Neuronal stem cell (in vitro differentiated cells): ENCODE measurements around the gene NECTIN2.

Experiments
- DNase-seq: peaks from one replicate; pipeline ENCODE4 v3.0.0-alpha.2; 2013; ENCODE audit warnings: low spot score
- H2AFZ ChIP-seq: one replicate; pipeline ENCODE4 v1.6.1; 2013; ENCODE audit warnings: mild to moderate bottlenecking, low read length, inconsistent platforms
- H2AK5ac ChIP-seq: 2 replicates; pipeline ENCODE4 v1.6.1; 2013; ENCODE audit warnings: low read depth, mild to moderate bottlenecking, inconsistent platforms, low read length, moderate library complexity, mixed read lengths
- H2BK120ac ChIP-seq: 2 replicates; pipeline ENCODE4 v1.6.1; 2013; ENCODE audit warnings: low read depth, mild to moderate bottlenecking, inconsistent platforms, low read length, moderate library complexity, mixed read lengths
- H2BK12ac ChIP-seq: one replicate; pipeline ENCODE4 v1.6.1; 2013; ENCODE audit warnings: low read length, inconsistent platforms
- H2BK15ac ChIP-seq: 2 replicates; pipeline ENCODE4 v1.6.1; 2013; ENCODE audit warnings: mild to moderate bottlenecking, low read length, inconsistent platforms, mixed read lengths
- H2BK5ac ChIP-seq: one replicate; pipeline ENCODE4 v1.6.1; 2013; ENCODE audit warnings: inconsistent platforms, mild to moderate bottlenecking, low read length, moderate library complexity
- H3K14ac ChIP-seq: one replicate; pipeline ENCODE4 v1.6.1; 2013; ENCODE audit warnings: low read length, inconsistent platforms
- H3K18ac ChIP-seq: 2 replicates; pipeline ENCODE4 v1.6.1; 2013; ENCODE audit warnings: low read length, inconsistent platforms
- H3K23ac ChIP-seq: 2 replicates; pipeline ENCODE4 v1.6.1; 2013; ENCODE audit warnings: low read depth, mild to moderate bottlenecking, mixed read lengths, low read length, inconsistent platforms; ENCODE audit not compliant: poor library complexity
- H3K27ac ChIP-seq: replicated peaks from 3 replicates; pipeline ENCODE4 v1.5.1; 2013; ENCODE audit warnings: low read length, inconsistent platforms
- H3K27me3 ChIP-seq, 3 experiments: 2 replicates each; pipeline ENCODE4 v1.6.1; 2013; ENCODE audit warnings: low read length in 3 of 3, mild to moderate bottlenecking in 2 of 3, inconsistent platforms in 1 of 3, low read depth in 1 of 3, mixed read lengths in 1 of 3, moderate library complexity in 1 of 3; ENCODE audit not compliant: control insufficient read depth in 3 of 3, insufficient read depth in 3 of 3
- H3K36me3 ChIP-seq, 2 donors: replicated peaks in 1 of 2; 2 replicates each; pipeline ENCODE4 v1.6.1; 2013; ENCODE audit warnings: low read length in 2 of 2; ENCODE audit not compliant: control insufficient read depth in 2 of 2, insufficient read depth in 2 of 2
- H3K4ac ChIP-seq: 2 replicates; pipeline ENCODE4 v1.6.1; 2013; ENCODE audit warnings: inconsistent platforms, mild to moderate bottlenecking, low read length, moderate library complexity
- H3K4me1 ChIP-seq, 2 donors: 1 replicate in 1 of 2; 2 replicates in 1 of 2; pipeline ENCODE4 v1.6.1; 2013; ENCODE audit warnings: low read length in 2 of 2, low read depth in 1 of 2; ENCODE audit not compliant: control insufficient read depth in 2 of 2, insufficient read depth in 1 of 2
- H3K4me2 ChIP-seq: one replicate; pipeline ENCODE4 v1.6.1; 2013; ENCODE audit warnings: mild to moderate bottlenecking, low read length, inconsistent platforms; ENCODE audit not compliant: insufficient read depth, poor library complexity, severe bottlenecking
- H3K4me3 ChIP-seq, 2 donors: 2 replicates each; pipeline ENCODE4 v1.5.1; 2013; ENCODE audit warnings: low read length in 2 of 2, mild to moderate bottlenecking in 2 of 2, inconsistent platforms in 1 of 2, moderate library complexity in 1 of 2
- H3K79me1 ChIP-seq: one replicate; pipeline ENCODE4 v1.6.1; 2013; ENCODE audit warnings: low read depth, mild to moderate bottlenecking, inconsistent platforms, low read length, moderate library complexity
- H3K9ac ChIP-seq: one replicate; pipeline ENCODE4 v1.6.1; 2013; ENCODE audit warnings: mild to moderate bottlenecking, low read depth, low read length, inconsistent platforms; ENCODE audit not compliant: poor library complexity
- H3K9me3 ChIP-seq, 2 donors: replicated peaks in 1 of 2; 2 replicates each; pipeline versions ENCODE3 to v1.6.1; 2013; ENCODE audit warnings: low read length in 2 of 2, mild to moderate bottlenecking in 2 of 2, inconsistent platforms in 1 of 2, low read depth in 1 of 2, mixed read lengths in 1 of 2, moderate library complexity in 1 of 2; ENCODE audit not compliant: control insufficient read depth in 2 of 2, insufficient read depth in 1 of 2
- H4K8ac ChIP-seq: one replicate; pipeline ENCODE4 v1.6.1; 2013; ENCODE audit warnings: low read depth, mild to moderate bottlenecking, inconsistent platforms, low read length, moderate library complexity
- H4K91ac ChIP-seq: one replicate; pipeline ENCODE4 v1.6.1; 2013; ENCODE audit warnings: low read length, low read depth, mild to moderate bottlenecking, inconsistent platforms; ENCODE audit not compliant: poor library complexity
- WGBS, 2 donors: extraction: QIAGEN DNeasy Blood & Tissue Kit; methylation state at CpG; one replicate each; pipeline ENCODE4 v1.1.7; 2013; ENCODE audit warnings: missing lambda C conversion rate in 2 of 2, mixed read lengths in 1 of 2; ENCODE audit not compliant: insufficient read length in 2 of 2, insufficient replicate concordance in 1 of 2; ENCODE audit errors: extremely low coverage in 2 of 2; 5-methylcytosine and 5-hydroxymethylcytosine counted together

NECTIN2 gene

GRCh38 chr19:44883922-44884321, 37.8 kb downstream of the NECTIN2 start:
- no peak overlapping the region for H2BK12ac ChIP-seq
- no peak overlapping the region for H4K91ac ChIP-seq
- no peak overlapping the region for H4K8ac ChIP-seq
- DNase-seq: no peak
- H2BK5ac ChIP-seq: no peak overlapping the region
- H2BK120ac ChIP-seq: no peak overlapping the region
- no peak overlapping the region for H3K14ac ChIP-seq
- H3K36me3 ChIP-seq: peaks cover 48 to 68% of the 10 kb centered on the region in 2 donors
- H2AFZ ChIP-seq: no peak overlapping the region
- H3K4me1 ChIP-seq: no peaks in the 10 kb centered on the region
- H3K4me2 ChIP-seq: no peak overlapping the region
- H2BK15ac ChIP-seq: no peak overlapping the region
- no peak overlapping the region for H3K9ac ChIP-seq
- H3K27me3 ChIP-seq: no peaks in the 10 kb centered on the region
- H3K79me1 ChIP-seq: peaks cover 5% of the 10 kb centered on the region
- no peaks in the 10 kb centered on the region for H3K9me3 ChIP-seq
- no peak overlapping the region for H3K4me3 ChIP-seq
- H3K4ac ChIP-seq: no peak overlapping the region
- H3K18ac ChIP-seq: no peak overlapping the region
- no CpG with 5 or more reads among the region's 5 CpGs for WGBS, 2 donors
- H3K27ac ChIP-seq: no peak overlapping the region
- H3K23ac ChIP-seq: no peak overlapping the region
- H2AK5ac ChIP-seq: no peak overlapping the region

GRCh38 chr19:44884566-44884965, 38.5 kb downstream of the NECTIN2 start:
- no peak overlapping the region for H4K91ac ChIP-seq
- WGBS, 2 donors: no CpG with 5 or more reads among the region's 4 CpGs

DNA sequence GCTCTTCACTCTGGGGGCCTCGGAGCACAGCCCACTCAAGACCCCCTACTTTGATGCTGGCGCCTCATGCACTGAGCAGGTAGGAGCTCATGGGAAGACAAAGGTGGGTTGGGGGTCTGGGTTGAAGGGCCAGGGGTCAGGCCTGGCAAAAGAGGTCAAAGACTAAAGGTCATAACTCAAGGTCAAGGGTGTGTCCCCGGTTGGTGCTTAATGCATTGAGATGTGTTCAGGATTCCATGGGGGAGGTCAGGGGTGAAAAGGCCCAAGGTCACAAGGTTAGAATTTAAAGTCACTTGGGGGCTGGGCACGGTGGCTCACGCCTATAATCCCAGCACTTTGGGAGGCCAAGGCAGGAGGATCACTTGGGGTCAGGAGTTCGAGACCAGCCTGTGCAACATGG, 40.0 kb downstream of the NECTIN2 start:
- no peak overlapping the region for H3K4me2 ChIP-seq
- no peak overlapping the region for H3K23ac ChIP-seq
- H2BK5ac ChIP-seq: no peak overlapping the region
- H3K36me3 ChIP-seq: peaks cover 37 to 60% of the 10 kb centered on the region in 2 donors
- H3K27ac ChIP-seq: no peak overlapping the region
- no peak overlapping the region for H3K14ac ChIP-seq
- H3K4me3 ChIP-seq: no peak overlapping the region
- H4K91ac ChIP-seq: no peak overlapping the region
- no peak overlapping the region for H2BK12ac ChIP-seq
- no peak overlapping the region for H3K18ac ChIP-seq
- no peak overlapping the region for H3K9ac ChIP-seq
- no CpG with 5 or more reads among the region's 6 CpGs for WGBS, 2 donors
- no peaks in the 10 kb centered on the region for H3K27me3 ChIP-seq
- H2BK120ac ChIP-seq: no peak overlapping the region
- H2BK15ac ChIP-seq: no peak overlapping the region
- no peak overlapping the region for H3K4ac ChIP-seq
- DNase-seq: no peak
- no peak overlapping the region for H2AFZ ChIP-seq
- H3K79me1 ChIP-seq: peaks cover 2% of the 10 kb centered on the region
- H4K8ac ChIP-seq: no peak overlapping the region
- peaks cover 2 to 3% of the 10 kb centered on the region in 2 donors for H3K4me1 ChIP-seq
- no peaks in the 10 kb centered on the region for H3K9me3 ChIP-seq
- no peak overlapping the region for H2AK5ac ChIP-seq

More at GRCh38 chr19:44884566-44884965, 38.5 kb downstream of the NECTIN2 start:
- Histone ChIP-seq H3K36me3 (peaks cover 45 to 64% of the 10 kb centered on the region in 2 donors), H3K27me3 (no peaks in the 10 kb centered on the region), H2BK15ac (no peak overlapping the region), H3K4me2 (no peak overlapping the region), H3K9me3 (no peaks in the 10 kb centered on the region), H2BK5ac (no peak overlapping the region), H3K23ac (no peak overlapping the region), H2AK5ac (no peak overlapping the region), H2BK12ac (no peak overlapping the region), H3K79me1 (peaks cover 3% of the 10 kb centered on the region), H2AFZ (no peak overlapping the region), H2BK120ac (no peak overlapping the region), H3K4me1 (peaks cover 0 to under 1% of the 10 kb centered on the region in 2 donors), H3K4me3 (no peak overlapping the region), H4K8ac (no peak overlapping the region), H3K9ac (no peak overlapping the region), H3K14ac (no peak overlapping the region), H3K27ac (no peak overlapping the region), H3K4ac (no peak overlapping the region), H3K18ac (no peak overlapping the region)
- no peak for DNase-seq

DNA sequence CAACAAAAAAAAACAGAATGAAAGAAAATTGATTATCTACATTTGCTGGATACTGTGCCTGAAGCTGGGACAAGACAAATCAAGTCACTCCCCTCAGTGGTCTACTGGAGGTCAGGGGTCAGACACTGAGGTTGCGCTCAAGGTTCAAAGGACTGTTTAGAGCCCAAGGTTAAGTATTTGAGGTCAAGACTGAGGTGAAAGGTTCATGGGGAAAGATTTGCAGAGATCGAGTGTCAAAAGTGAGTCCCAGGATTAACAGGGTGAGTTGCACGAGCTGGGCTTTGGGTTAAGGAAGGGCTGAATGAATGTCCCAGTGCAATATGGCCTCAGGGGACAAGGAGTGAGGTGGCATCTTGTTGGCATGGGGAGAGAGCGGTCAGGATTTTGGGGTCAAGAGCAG, 41.6 kb downstream of the NECTIN2 start:
- Histone ChIP-seq H2BK120ac (no peak overlapping the region), H3K4me1 (peaks cover 11 to 12% of the 10 kb centered on the region in 2 donors), H3K36me3 (peaks cover 35 to 61% of the 10 kb centered on the region in 2 donors), H2BK15ac (no peak overlapping the region), H2BK12ac (no peak overlapping the region), H3K79me1 (peaks cover 5% of the 10 kb centered on the region), H3K27ac (no peak overlapping the region), H2AFZ (no peak overlapping the region), H2BK5ac (no peak overlapping the region), H3K9me3 (no peaks in the 10 kb centered on the region), H3K4ac (no peak overlapping the region), H4K91ac (no peak overlapping the region), H2AK5ac (no peak overlapping the region), H3K18ac (no peak overlapping the region), H3K9ac (no peak overlapping the region), H3K27me3 (no peaks in the 10 kb centered on the region), H3K4me2 (no peak overlapping the region), H3K23ac (no peak overlapping the region), H3K4me3 (no peak overlapping the region), H3K14ac (no peak overlapping the region), H4K8ac (no peak overlapping the region)
- WGBS, 2 donors: no CpG with 5 or more reads among the region's 4 CpGs
- DNase-seq: no peak
